Measurements from ENCODE around the gene SHLD1. TPM values are rescaled to one million over a fixed set of nuclear protein-coding genes. Genes with fewer than 3 reads are reported as not detected.
A peak's percentile ranks its signal among the peaks of the same experiment; 100 is the strongest.

The SHLD1 gene
- total and polyA plus RNA-seq, 2 donors (not counting 3 experiments of a cell fraction or from before 2014, with no cell fraction given) = 4.7 to 6.3 TPM

GRCh38 chr20:5779071-5779900 is 29.1 kb downstream of the SHLD1 start:
- POLR2A ChIA-PET = interaction anchor here (0.7 kb wide), 1 partner anchor 7 kb away, joined by 4 read pairs; no protein-coding TSS in a partner anchor
- no peak overlapping the region for H3K4me3 ChIP-seq (replicated peaks in 1 of 3; ENCODE audit: insufficient read depth in 1 of 3, low read depth in 1 of 3, low read length in 3 of 3)
- DNase-seq (ENCODE audit: low read depth, low spot score) = peak; percentile 6
- no peaks in the 10 kb centered on the region for H3K79me2 ChIP-seq (ENCODE audit: control insufficient read depth, insufficient read depth, low read length)
- H2AFZ ChIP-seq (ENCODE audit: low read depth, low read length) = no peak overlapping the region
- no peaks in the 10 kb centered on the region for H3K27me3 ChIP-seq (ENCODE audit: control insufficient read depth in 2 of 2, insufficient read depth in 2 of 2, low read length in 2 of 2)
- H3K36me3 ChIP-seq (ENCODE audit: control insufficient read depth in 2 of 2, extremely low read depth in 1 of 2, insufficient read depth in 2 of 2, low read length in 2 of 2) = peaks cover 0 to 2% of the 10 kb centered on the region in 2 experiments
- BruUV-seq (replicated peaks) = no TSS peak
- no peak for FAIRE-seq
- no peaks in the 10 kb centered on the region for H4K20me1 ChIP-seq (replicated peaks; ENCODE audit: control insufficient read depth, extremely low read depth, insufficient read depth, low read length)
- no peaks in the 10 kb centered on the region for H3K9me1 ChIP-seq (replicated peaks; ENCODE audit: control insufficient read depth, extremely low read depth, insufficient read depth, low read length)
- H3K27ac ChIP-seq (ENCODE audit: insufficient read depth, low read depth, low read length) = no peak overlapping the region
- H3K4me2 ChIP-seq (ENCODE audit: insufficient read depth, low read length) = no peak overlapping the region
- dilution Hi-C loops (cut with MboI; ENCODE audit: extremely low pct_ligation_motif_present, low sequenced_read_pairs) (no loop called here), intact Hi-C loops (cut with micrococcal nuclease) (no loop called here)
- no peaks in the 10 kb centered on the region for H3K9me3 ChIP-seq (replicated peaks; ENCODE audit: control insufficient read depth, insufficient read depth, low read length)
- H3K4me1 ChIP-seq (ENCODE audit: control insufficient read depth, extremely low read depth, insufficient read depth, low read length) = no peaks in the 10 kb centered on the region
- peak; percentile 37 for TF ChIP-seq FOS (IDR thresholded peaks at IDR 0.05; ENCODE audit: borderline replicate concordance, insufficient read depth, low read length)
- no peak for TF ChIP-seq POLR2AphosphoS5 (IDR thresholded peaks at IDR 0.05; ENCODE audit: insufficient read depth, low read depth, low read length)
- peak; percentile 16 for TF ChIP-seq JUN (IDR thresholded peaks at IDR 0.05; ENCODE audit: borderline replicate concordance, insufficient read depth, insufficient read length, low read depth)
- CTCF ChIA-PET = interaction anchor here (1.0 to 2.3 kb wide), 3 partner anchors 8 to 250 kb away, joined by 5 to 6 read pairs (median 6); no protein-coding TSS in a partner anchor
- no peak overlapping the region for H3K9ac ChIP-seq (replicated peaks; ENCODE audit: extremely low read depth, insufficient read depth, low read length)

GRCh38 chr20:5780846-5781217 is 30.6 kb downstream of the SHLD1 start:
- H3K4me3 ChIP-seq (replicated peaks in 1 of 3; ENCODE audit: insufficient read depth in 1 of 3, low read depth in 1 of 3, low read length in 3 of 3) = no peak overlapping the region
- DNase-seq (ENCODE audit: low read depth, low spot score) (no peak), FAIRE-seq (no peak)
- H3K27ac ChIP-seq (ENCODE audit: insufficient read depth, low read depth, low read length) = no peak overlapping the region
- no peaks in the 10 kb centered on the region for H3K27me3 ChIP-seq (ENCODE audit: control insufficient read depth in 2 of 2, insufficient read depth in 2 of 2, low read length in 2 of 2)
- H4K20me1 ChIP-seq (replicated peaks; ENCODE audit: control insufficient read depth, extremely low read depth, insufficient read depth, low read length) = no peaks in the 10 kb centered on the region
- no peak overlapping the region for H2AFZ ChIP-seq (ENCODE audit: low read depth, low read length)
- H3K9me1 ChIP-seq (replicated peaks; ENCODE audit: control insufficient read depth, extremely low read depth, insufficient read depth, low read length) = no peaks in the 10 kb centered on the region
- CTCF ChIA-PET = no interaction called here
- intact Hi-C loops (cut with micrococcal nuclease) (no loop called here), dilution Hi-C loops (cut with MboI; ENCODE audit: extremely low pct_ligation_motif_present, low sequenced_read_pairs) (no loop called here)
- no peak overlapping the region for H3K9ac ChIP-seq (replicated peaks; ENCODE audit: extremely low read depth, insufficient read depth, low read length)
- H3K79me2 ChIP-seq (ENCODE audit: control insufficient read depth, insufficient read depth, low read length) = no peaks in the 10 kb centered on the region
- no TSS peak for BruUV-seq (replicated peaks)
- no peaks in the 10 kb centered on the region for H3K9me3 ChIP-seq (replicated peaks; ENCODE audit: control insufficient read depth, insufficient read depth, low read length)
- POLR2A ChIA-PET = no interaction called here
- TF ChIP-seq POLR2A (IDR thresholded peaks at IDR 0.05; ENCODE audit: low read depth, low read length) (no peak), JUN (IDR thresholded peaks at IDR 0.05; ENCODE audit: borderline replicate concordance, insufficient read depth, insufficient read length, low read depth) (no peak), MYC (IDR thresholded peaks at IDR 0.05; ENCODE audit: low read depth, low read length) (no peak), EZH2 (IDR thresholded peaks at IDR 0.05; ENCODE audit: borderline replicate concordance, low read depth, low read length, severe bottlenecking) (no peak), POLR2AphosphoS5 (IDR thresholded peaks at IDR 0.05; ENCODE audit: insufficient read depth, low read depth, low read length) (no peak), CTCF (IDR thresholded peaks at IDR 0.05; ENCODE audit: extremely low read depth in 1 of 2, insufficient read depth in 1 of 2, low read depth in 1 of 2, low read length in 2 of 2) (no peak), FOS (IDR thresholded peaks at IDR 0.05; ENCODE audit: borderline replicate concordance, insufficient read depth, low read length) (no peak), GATA2 (IDR thresholded peaks at IDR 0.05; ENCODE audit: insufficient read depth, insufficient read length, low read depth, low read length) (no peak), MAX (IDR thresholded peaks at IDR 0.05; ENCODE audit: insufficient read depth, insufficient read length) (no peak)
- no peak overlapping the region for H3K4me2 ChIP-seq (ENCODE audit: insufficient read depth, low read length)
- no peaks in the 10 kb centered on the region for H3K36me3 ChIP-seq (ENCODE audit: control insufficient read depth in 2 of 2, extremely low read depth in 1 of 2, insufficient read depth in 2 of 2, low read length in 2 of 2)
- H3K4me1 ChIP-seq (ENCODE audit: control insufficient read depth, extremely low read depth, insufficient read depth, low read length) = no peaks in the 10 kb centered on the region
